ENCODE data around the gene FAM107B. TPM values are rescaled to one million over a fixed set of nuclear protein-coding genes. Genes with fewer than 3 reads are reported as not detected.

FAM107B gene
- total and polyA plus RNA-seq, 2 of the 13 experiments (the other 11 are each of a cell fraction or from before 2014, with no cell fraction given), result 15.7 to 24.8 TPM

GRCh38 chr10:14681305-14681704 lies 93.4 kb downstream of the FAM107B start:
- Histone ChIP-seq H4K20me1 (ENCODE audit: insufficient read depth, low read length) (no peaks in the 10 kb centered on the region), H3K27me3 (ENCODE audit: control insufficient read depth in 1 of 2, insufficient read depth in 2 of 2, low read length in 2 of 2) (peaks cover 0 to 1% of the 10 kb centered on the region in 2 experiments; a peak in 1 of 5 replicates), H3K4me1 (ENCODE audit: insufficient read depth, low read length) (peaks cover 6% of the 10 kb centered on the region; the same call in 1 of the 2 replicates), H3K36me3 (replicated peaks in 1 of 2; ENCODE audit: control insufficient read depth in 1 of 2, insufficient read depth in 2 of 2, low read length in 2 of 2) (no peaks in the 10 kb centered on the region), H2AFZ (ENCODE audit: low read length) (no peak overlapping the region), H3K4me2 (ENCODE audit: low read depth, low read length) (no peak overlapping the region), H3K27ac (ENCODE audit: extremely low read length, insufficient read depth, low read length) (no peak overlapping the region), H3K9ac (ENCODE audit: insufficient read depth, low read depth, low read length) (no peak overlapping the region), H3K9me3 (ENCODE audit: low read length) (no peaks in the 10 kb centered on the region), H3K4me3 (replicated peaks in 1 of 3; ENCODE audit: insufficient read depth in 1 of 3, low read depth in 2 of 3, low read length in 3 of 3) (no peak overlapping the region), H3K79me2 (ENCODE audit: insufficient read depth, low read length) (no peaks in the 10 kb centered on the region)
- CTCF ChIA-PET (ENCODE audit: low intra/inter-chr PET ratio, low total read pairs), result no interaction called here
- DNase-seq (ENCODE audit: low spot score) (peak; percentile 20), FAIRE-seq (no peak), ATAC-seq (no peak)
- WGBS (ENCODE audit: low lambda C conversion rate), result 55% methylated on average over 4 of the region's 5 CpGs
- no TSS peak for BruUV-seq (replicated peaks)
- in situ Hi-C loops (cut with HindIII; ENCODE audit: extremely low pct_ligation_motif_present, low pct_unique_long_range_greater_than_20kb), result no loop called here
- intact Hi-C loops (cut with micrococcal nuclease; ENCODE audit: unreplicated experiment), result no loop called here
- POLR2A ChIA-PET, result interaction anchor here (0.6 kb wide), 1 partner anchor 103 kb away, joined by 3 read pairs; no protein-coding TSS in a partner anchor
- TF ChIP-seq TBX3 (IDR thresholded peaks at IDR 0.05; ENCODE audit: borderline replicate concordance), result no peak
- no peak for TF ChIP-seq LRRFIP1 (CRISPR knock-in tag; conservative IDR thresholded peaks at IDR 0.05)
- TF ChIP-seq ZFY (CRISPR knock-in tag; IDR thresholded peaks at IDR 0.05), result no peak
- TF ChIP-seq ZNF850 (CRISPR knock-in tag; conservative IDR thresholded peaks at IDR 0.05), result no peak
- no peak for TF ChIP-seq U2AF2 (IDR thresholded peaks at IDR 0.05; ENCODE audit: low read depth, low read length)
- 0 out of 2 replicates have a peak, but pooled peaks have one; percentile 15 for TF ChIP-seq ARID5B (CRISPR knock-in tag; IDR thresholded peaks at IDR 0.05)
- peak in 1 of 2 experiments; percentile 16; a peak in 1 of 4 replicates for TF ChIP-seq EP300 (IDR thresholded peaks at IDR 0.05; ENCODE audit: low read depth in 2 of 2, low read length in 2 of 2)
- TF ChIP-seq EP300 (CRISPR knock-in tag; IDR thresholded peaks at IDR 0.05; ENCODE audit: borderline replicate concordance), result no peak
- no peak for TF ChIP-seq DPF2 (CRISPR knock-in tag; IDR thresholded peaks at IDR 0.05; ENCODE audit: borderline replicate concordance, low read depth)
- no peak for TF ChIP-seq AFF4 (CRISPR knock-in tag; IDR thresholded peaks at IDR 0.05)
- TF ChIP-seq ZNF530 (CRISPR knock-in tag; IDR thresholded peaks at IDR 0.05; ENCODE audit: low read depth), result no peak
- no peak for TF ChIP-seq ZNF709 (CRISPR knock-in tag; IDR thresholded peaks at IDR 0.05)
- no peak for TF ChIP-seq KDM5A (IDR thresholded peaks at IDR 0.05; ENCODE audit: borderline replicate concordance, low read length)
- no peak for TF ChIP-seq GATAD1 (CRISPR knock-in tag; IDR thresholded peaks at IDR 0.05)
